GM18951 (cell line): ENCODE measurements around the gene PAOX.

ENCODE experiments used
- POLR2A ChIP-seq: IDR thresholded peaks from 4 replicates; pipeline ENCODE4 v1.6.1; 2011; ENCODE audit warnings: mild to moderate bottlenecking; ENCODE audit not compliant: insufficient read length, insufficient read depth; ENCODE audit errors: extremely low read depth
- in situ Hi-C: fragments of 300-500 bp; cut with MboI; formaldehyde crosslinking; loops from one replicate; pipeline ENCODE4 v1.12.0; 2022; ENCODE audit warnings: low sequenced_read_pairs, mixed read lengths, inconsistent platforms; ENCODE audit not compliant: unreplicated experiment

The PAOX gene

GRCh38 chr10:133390597-133391248 lies 11.7 kb downstream of the PAOX start:
- in situ Hi-C loops: no loop called here

GRCh38 chr10:133391249-133391635 lies 12.2 kb downstream of the PAOX start:
- no peak for TF ChIP-seq POLR2A
- in situ Hi-C loops: no loop called here

More at GRCh38 chr10:133390597-133391248, 11.7 kb downstream of the PAOX start:
- no peak for TF ChIP-seq POLR2A

DNA sequence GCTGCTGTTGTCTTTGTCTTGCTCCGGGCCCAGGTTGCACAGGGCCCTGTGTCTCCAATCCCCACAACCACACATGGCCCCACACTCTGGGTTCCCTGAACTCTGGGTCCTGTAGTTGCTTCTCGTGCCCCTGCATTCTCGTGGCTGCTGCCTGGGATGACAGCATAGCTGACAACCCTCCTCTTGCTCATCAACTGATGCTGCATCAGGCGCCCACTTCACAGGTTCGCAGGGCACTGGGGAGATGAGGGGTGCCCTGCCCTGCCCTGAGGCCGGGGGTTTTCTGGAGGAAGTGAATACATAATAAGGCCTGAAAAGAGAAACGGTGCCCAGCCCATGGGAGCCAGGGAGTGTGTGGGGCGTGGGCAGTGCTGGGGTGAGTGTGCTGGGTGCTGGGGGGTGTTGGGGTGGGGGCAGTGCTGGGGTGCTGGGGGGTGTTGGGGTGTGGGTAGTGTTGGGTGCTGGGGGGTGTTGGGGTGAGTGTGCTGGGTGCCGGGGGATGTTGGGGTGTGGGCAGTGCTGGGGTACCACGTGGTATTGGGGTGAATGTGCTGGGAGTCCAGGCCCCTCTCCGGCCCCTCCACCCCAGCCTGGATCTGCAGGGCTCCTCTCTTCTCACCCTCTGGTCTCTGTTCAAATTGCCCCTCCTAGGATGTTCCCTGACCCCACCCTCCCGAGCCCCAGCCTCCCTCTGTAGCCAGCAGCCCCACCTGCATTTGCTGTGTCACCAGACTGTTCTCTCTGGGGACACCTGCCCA lies 12.9 kb downstream of the PAOX start:
- in situ Hi-C loops: no loop called here
- TF ChIP-seq POLR2A: no peak

DNA sequence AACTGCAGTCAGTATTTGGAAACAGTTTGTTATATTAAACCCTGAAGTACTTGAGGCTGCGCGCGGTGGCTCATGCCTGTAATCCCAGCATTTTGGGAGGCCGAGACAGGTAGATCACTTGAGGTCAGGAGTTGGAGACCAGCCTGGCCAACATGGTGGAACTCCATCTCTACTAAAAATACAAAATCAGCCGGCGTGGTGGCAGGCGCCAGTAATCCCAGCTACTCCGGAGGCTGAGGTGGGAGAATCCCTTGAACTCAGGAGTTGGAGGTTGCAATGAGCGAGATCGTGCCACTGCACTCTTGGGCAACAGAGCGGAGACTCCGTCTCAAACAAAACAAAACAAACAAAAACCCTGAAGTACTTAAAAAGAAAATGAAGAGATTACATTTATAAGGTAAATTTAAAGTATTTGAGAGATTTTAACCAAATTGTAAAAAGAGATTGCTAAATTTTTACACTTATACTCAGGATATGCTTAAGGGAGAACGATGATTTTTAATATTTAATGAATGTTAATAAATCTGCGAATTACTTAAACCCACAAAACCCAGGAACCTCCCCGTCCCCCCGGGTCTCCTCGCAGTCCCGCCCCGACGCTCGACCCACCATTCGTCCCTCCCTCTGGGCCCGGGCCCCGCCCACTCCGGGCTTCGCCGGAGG lies 14.5 kb downstream of the PAOX start:
- in situ Hi-C loops: no loop called here
- no peak for TF ChIP-seq POLR2A

DNA sequence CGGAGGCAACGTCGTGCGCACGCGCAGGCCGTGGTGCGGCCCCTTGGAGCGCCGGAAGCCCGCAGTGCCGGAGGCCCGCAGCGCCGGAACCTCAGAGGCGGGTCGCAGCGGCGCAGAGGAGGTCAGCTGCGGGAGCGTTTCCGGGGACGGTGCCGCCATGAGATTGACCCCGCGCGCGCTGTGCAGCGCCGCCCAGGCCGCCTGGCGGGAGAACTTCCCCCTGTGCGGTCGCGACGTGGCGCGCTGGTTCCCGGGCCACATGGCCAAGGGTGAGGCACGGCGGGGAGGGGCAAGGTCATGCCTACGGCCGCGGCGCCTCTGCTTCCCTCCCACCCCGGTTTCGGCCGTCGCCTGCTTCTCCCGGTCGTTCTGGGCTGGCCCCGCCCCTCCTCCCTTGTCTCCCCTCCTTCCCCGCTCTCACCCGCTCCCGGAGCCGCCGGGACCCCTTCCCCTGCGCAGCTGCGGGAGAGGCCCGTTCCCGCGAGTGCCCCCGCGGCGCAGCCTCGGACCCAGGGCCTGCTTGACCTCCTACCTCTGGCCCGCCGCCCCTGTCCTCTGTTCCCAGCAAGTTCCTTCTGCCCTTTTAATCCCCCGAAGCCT lies 15.1 kb downstream of the PAOX start, which contains the start of gene MTG1:
Gene MTG1 (plus strand): TSS at position 94 of the 600 bp plus-strand sequence. CDS start 64 bp downstream, at position 158.
- peak; percentile 92 for TF ChIP-seq POLR2A
- in situ Hi-C loops: no loop called here

- TF ChIP-seq POLR2A: no peak
- in situ Hi-C loops: no loop called here
Observed at GRCh38 chr10:133394801-133395221, 15.7 kb downstream of the PAOX start.

DNA sequence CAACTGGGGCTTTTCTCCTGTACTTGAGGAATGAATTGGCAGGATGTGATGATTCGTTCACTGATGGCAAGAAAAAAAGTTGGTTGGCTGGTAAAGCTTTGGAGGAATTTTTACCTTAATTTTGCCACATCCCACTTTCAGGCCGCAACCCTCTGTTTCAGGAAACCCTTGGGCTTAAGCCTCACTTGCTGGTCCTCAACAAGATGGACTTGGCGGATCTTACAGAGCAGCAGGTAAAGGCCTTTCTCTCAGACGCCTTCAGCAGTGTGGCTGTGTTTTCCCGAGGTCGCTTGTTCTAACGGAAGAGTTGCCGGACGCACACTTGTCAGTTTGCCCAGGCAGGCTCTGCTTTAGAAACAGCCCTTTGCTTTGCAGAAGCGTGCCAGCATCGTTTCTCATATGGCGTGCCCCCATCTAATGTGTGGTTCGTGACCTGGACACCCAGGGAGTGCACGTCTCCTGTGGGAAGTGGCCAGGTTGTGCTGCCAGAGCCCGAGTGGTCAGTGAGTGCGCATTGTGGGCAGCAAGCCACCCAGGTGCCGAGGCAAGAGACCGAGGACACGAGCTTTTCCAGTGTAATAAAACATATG lies 17.1 kb downstream of the PAOX start:
- no peak for TF ChIP-seq POLR2A
- in situ Hi-C loops: no loop called here

- in situ Hi-C loops: no loop called here
- no peak for TF ChIP-seq POLR2A
Observed at GRCh38 chr10:133397938-133398337, 18.9 kb downstream of the PAOX start.

DNA sequence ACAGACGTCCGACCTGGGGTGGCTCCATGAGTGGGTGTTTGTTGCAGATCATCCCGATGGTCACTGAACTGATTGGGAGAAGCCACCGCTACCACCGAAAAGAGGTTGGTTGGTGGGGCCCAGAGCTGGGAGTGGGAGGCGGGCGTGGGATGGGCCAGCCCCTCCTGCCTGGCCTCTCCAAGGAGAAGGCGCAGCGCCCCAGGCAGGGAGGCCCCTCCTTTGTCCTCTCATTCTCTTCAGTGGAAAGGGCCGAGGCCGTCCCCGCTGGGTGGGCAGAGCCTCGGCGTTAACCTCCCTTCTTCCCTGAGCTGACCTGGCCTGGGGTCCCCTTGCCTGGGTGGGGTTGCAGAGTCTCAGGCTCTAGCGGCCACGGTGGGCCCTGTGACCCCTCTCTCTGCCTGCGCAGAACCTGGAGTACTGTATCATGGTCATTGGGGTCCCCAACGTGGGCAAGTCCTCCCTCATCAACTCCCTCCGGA lies 20.1 kb downstream of the PAOX start:
- no peak for TF ChIP-seq POLR2A
- in situ Hi-C loops: no loop called here

DNA sequence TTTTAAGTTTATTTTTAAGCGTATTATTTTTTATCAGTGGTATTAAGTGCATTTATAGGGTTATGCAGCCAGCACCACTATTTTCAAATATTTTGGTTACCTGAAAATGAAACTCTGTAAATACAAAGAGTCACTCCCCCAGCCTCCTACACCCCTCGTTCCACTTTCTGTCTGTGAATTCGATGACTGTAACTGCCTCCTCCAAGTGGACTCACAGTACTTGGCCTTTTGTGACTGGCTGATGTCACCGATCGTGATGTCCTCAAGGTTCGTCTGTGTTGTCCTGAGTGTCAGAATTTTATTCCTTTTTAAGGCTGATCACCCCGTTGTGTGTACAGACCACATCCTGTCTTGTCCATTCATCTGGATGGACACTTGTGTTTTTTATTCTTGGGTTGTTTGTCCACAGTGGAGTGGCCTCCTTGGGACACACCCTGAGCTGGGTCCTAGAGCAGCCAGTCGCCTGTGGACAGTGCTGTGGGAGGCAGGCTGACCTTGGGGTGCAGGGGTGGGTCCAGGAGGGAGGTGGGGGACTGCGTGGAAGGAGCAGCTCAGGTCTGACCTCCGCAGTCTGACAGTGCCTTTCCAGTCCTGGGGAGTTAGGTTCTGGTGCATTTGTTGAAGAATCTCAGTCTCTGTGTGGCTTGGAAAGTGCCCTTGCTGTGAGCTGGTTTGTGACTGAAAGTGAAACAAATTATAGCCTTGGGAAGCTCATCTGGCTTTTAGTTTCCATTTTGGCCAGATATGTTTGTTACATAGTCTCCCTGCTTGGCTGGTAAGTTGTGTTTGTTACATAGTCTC lies 21.8 kb downstream of the PAOX start:
- in situ Hi-C loops: no loop called here
- TF ChIP-seq POLR2A: peak; percentile 26

- in situ Hi-C loops: no loop called here
- TF ChIP-seq POLR2A: no peak
Observed at GRCh38 chr10:133401500-133401899, 22.4 kb downstream of the PAOX start.

- TF ChIP-seq POLR2A: no peak
- in situ Hi-C loops: no loop called here
Observed at GRCh38 chr10:133401981-133402725, 23.1 kb downstream of the PAOX start.

- in situ Hi-C loops: no loop called here
- TF ChIP-seq POLR2A: no peak
Observed at GRCh38 chr10:133403359-133403758, 24.3 kb downstream of the PAOX start.
